WI38 (cell line): ENCODE data around the gene PRDX5.

Experiments
- H3K4me3 ChIP-seq: 2 replicates; pipeline ENCODE4 v1.5.1; 2011; ENCODE audit warnings: low read depth, mild to moderate bottlenecking, control low read depth, low read length
- TF ChIP-seq, protein P1 (sequence below): IDR thresholded peaks from 2 replicates; pipeline ENCODE4 v1.5.1; 2012; ENCODE audit warnings: low read depth, mild to moderate bottlenecking, control low read depth, low read length

Gene PRDX5

DNA sequence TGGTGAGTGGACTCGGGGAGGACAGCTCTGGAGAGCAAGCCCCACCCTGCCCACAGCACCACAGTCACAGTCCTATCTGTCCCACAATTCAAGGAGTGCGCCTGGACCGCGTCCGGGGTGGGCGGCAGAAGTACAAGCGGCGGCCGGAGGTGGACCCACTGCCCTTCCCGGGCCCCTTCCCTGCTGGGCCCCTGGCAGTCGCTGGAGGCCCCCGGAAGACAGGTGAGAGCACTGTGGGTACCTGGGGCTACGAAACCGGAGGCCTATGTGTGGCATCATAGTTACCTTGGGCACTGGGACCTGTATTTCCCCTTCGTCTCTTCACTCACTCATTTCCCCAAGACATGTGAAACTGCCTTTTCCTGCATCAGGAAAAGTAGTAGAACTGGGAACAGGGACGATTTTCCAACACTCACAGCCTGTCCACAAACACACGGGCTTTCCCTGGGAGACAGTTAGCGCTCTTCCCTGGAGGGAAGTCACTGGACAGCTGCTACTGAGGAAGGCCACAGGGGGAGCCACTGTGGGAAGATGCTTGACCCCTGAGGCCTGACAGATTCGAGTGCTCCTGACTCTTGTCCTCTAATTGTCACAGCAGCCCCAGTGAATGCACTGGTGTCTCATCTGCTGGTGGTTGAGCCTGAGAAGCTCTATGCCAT lies 3.6 kb upstream of the PRDX5 start:
- TF ChIP-seq, protein P1, sequence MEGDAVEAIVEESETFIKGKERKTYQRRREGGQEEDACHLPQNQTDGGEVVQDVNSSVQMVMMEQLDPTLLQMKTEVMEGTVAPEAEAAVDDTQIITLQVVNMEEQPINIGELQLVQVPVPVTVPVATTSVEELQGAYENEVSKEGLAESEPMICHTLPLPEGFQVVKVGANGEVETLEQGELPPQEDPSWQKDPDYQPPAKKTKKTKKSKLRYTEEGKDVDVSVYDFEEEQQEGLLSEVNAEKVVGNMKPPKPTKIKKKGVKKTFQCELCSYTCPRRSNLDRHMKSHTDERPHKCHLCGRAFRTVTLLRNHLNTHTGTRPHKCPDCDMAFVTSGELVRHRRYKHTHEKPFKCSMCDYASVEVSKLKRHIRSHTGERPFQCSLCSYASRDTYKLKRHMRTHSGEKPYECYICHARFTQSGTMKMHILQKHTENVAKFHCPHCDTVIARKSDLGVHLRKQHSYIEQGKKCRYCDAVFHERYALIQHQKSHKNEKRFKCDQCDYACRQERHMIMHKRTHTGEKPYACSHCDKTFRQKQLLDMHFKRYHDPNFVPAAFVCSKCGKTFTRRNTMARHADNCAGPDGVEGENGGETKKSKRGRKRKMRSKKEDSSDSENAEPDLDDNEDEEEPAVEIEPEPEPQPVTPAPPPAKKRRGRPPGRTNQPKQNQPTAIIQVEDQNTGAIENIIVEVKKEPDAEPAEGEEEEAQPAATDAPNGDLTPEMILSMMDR, result 0 out of 2 replicates have a peak, but pooled peaks have one; percentile 15
- H3K4me3 ChIP-seq, result no peak overlapping the region

DNA sequence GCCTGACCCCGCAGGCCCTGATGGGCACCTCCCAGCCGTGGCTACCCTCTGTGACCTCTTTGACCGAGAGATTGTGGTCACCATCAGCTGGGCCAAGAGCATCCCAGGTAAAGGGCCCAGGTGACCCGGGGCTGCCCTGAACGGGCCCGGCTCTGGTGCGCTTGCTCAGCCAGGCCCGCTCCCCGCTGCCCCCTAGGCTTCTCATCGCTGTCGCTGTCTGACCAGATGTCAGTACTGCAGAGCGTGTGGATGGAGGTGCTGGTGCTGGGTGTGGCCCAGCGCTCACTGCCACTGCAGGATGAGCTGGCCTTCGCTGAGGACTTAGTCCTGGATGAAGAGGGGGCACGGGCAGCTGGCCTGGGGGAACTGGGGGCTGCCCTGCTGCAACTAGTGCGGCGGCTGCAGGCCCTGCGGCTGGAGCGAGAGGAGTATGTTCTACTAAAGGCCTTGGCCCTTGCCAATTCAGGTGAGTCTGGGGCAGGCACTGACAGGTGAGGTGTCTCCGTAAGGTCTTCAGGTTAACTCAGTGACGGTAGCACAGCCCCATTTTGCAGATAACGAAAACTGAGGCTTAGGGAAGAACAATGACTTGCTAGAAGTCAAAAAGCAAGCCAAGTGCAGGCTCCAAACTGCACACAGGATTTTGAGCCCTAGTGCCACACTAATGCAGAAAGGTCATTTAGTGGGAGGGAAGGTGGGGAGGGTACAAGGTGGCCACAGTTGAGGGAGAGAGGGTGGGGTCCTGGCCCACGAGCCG lies 2.9 kb upstream of the PRDX5 start:
- H3K4me3 ChIP-seq, result no peak overlapping the region
- TF ChIP-seq, protein P1, result no peak

DNA sequence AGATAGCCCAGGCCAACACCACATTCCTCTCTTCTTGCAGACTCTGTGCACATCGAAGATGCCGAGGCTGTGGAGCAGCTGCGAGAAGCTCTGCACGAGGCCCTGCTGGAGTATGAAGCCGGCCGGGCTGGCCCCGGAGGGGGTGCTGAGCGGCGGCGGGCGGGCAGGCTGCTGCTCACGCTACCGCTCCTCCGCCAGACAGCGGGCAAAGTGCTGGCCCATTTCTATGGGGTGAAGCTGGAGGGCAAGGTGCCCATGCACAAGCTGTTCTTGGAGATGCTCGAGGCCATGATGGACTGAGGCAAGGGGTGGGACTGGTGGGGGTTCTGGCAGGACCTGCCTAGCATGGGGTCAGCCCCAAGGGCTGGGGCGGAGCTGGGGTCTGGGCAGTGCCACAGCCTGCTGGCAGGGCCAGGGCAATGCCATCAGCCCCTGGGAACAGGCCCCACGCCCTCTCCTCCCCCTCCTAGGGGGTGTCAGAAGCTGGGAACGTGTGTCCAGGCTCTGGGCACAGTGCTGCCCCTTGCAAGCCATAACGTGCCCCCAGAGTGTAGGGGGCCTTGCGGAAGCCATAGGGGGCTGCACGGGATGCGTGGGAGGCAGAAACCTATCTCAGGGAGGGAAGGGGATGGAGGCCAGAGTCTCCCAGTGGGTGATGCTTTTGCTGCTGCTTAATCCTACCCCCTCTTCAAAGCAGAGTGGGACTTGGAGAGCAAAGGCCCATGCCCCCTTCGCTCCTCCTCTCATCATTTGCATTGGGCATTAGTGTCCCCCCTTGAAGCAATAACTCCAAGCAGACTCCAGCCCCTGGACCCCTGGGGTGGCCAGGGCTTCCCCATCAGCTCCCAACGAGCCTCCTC lies 2.0 kb upstream of the PRDX5 start:
- H3K4me3 ChIP-seq, result peak overlapping the region; percentile 75; the same call in 1 of the 2 replicates

DNA sequence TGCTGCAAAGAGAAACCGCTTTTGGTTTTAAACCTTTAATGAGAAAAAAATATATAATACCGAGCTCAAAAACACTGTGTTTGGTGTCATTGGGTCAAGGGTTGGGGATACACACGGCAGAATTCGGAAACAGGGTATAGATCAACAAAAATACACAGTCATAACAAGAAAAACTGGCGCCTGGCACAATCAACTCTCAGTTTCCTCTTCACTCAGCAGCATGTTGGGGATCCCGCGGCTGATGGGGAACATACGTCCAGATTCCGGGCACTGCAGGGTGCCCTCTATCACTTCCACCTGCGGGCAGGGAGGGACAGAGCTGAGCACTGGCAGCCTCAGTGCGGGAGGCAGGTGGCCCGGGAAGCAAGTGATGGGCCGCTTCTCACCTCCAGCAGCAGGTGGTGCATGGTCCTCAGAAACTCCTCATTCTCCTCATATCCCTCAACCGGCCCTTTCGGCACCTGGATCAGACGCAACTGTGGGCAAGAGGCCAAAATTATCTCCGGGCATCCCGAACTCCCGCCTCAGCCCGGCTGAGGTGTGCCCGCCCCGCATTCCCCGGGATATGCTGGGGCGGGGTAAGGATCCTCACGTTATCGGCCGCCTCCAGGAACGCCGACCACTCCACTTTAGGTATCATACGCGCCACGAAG lies 1.1 kb upstream of the PRDX5 start:
- H3K4me3 ChIP-seq, result peak overlapping the region; percentile 75
- TF ChIP-seq, protein P1, result no peak

DNA sequence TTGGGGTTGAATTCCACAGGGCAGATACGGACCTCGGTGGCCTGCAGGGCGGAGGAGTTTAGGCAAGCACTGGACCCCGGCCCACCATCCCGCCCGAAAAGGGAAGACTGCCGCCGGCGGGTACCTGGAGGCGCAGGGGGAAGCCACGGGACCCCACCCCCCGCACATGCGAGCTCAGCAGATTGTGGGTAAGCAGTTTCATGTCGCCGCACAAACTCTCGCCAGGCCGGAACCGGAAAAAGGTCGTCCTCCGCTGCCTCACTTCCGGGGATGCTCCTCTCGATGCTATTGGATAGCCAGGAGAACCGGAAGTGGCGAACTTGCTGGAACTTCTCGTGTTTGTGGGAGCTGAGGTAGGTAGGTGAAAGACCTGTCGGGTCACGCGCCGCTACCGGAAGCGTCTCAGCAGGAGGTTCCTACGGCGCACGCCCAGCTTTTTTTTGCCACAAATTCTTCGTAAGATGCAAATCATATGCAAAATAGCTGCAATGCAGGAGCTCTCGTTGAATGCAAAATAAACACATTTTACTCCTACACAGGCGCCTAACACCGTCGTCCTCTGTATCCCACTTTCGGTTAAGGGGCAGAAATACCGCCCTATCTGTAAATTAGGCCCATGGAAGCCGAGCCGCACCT lies 478 bp upstream of the PRDX5 start, which contains the start of gene TRMT112:
Gene TRMT112 (minus strand): TSS at position 235 of the 636 bp plus-strand sequence. CDS start 33 bp downstream, at position 202.
- TF ChIP-seq, protein P1, result no peak
- peak within 1 kb of the TSS; percentile 75 for H3K4me3 ChIP-seq

DNA sequence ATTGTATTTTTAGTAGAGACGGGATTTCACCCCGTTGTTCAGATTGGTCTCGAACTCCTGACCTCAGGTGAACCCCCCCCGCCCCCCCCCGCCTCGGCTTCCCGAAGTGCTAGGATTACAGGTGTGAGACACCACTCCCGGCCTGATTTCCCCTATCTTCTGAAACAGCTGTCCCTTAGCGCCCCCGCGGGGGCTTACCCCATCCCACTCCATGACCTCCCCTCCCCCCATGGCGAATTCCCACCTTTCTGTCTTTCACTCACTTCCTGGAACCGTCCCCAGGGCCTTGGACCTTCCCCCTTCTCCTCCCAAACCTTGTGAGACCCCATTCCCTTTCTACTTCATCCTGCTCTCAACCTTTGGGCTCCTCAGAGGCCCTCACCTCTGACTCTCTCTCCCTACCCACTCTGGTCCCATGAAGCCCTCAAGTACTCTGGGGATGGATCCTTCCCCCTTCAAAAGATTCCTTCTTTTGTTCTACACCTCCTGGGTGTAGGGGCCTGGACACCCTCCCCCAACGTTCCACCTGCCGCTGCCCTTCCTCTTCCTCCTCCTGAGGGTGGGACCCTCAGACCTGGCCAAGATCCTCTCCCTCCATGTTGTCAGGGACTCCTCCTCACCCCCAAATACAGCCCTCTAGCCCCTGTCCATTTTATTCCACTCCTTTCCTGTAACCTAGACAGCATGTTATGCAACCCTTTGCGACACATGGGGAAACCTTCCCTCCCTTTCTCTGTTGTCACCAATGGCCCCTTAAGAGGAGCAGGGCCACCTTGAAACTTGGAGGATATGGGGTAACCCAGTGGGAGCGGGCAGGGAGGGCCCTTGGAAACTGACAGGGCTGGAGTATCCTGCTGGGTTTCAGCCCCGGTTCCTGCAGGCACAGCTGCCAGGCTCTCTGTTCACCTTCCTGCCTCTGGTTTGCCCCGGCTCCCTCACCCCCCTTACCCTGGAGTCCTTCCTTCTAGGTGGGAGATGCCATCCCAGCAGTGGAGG lies 1.1 kb downstream of the PRDX5 start:
- peak overlapping the region; percentile 75 for H3K4me3 ChIP-seq

More for the DNA sequence above, 1.1 kb downstream of the PRDX5 start:
- TF ChIP-seq, protein P1, result no peak
